AML-193 (cell line): ENCODE data around the gene CYBB.

ENCODE experiments used
- DNase-seq, 2 experiments: peaks; one replicate each; lab custom pipeline; 2025; lab: John Stamatoyannopoulos, UW

Gene CYBB

GRCh38 chrX:37786624-37787422 is 7.0 kb downstream of the CYBB start:
- no peak for DNase-seq

- DNase-seq = peak; percentile 74 to 80
These were observed 7.6 kb downstream of the CYBB start for GRCh38 chrX:37787423-37787869.

GRCh38 chrX:37796310-37796709 is 16.5 kb downstream of the CYBB start:
- no peak for DNase-seq

- DNase-seq = peak; percentile 67 to 73
These were observed 16.9 kb downstream of the CYBB start for GRCh38 chrX:37796805-37797204.

- DNase-seq = no peak
These were observed 20.1 kb downstream of the CYBB start for GRCh38 chrX:37799936-37800335.

GRCh38 chrX:37800717-37801116 is 20.9 kb downstream of the CYBB start:
- peak; percentile 5 to 12 for DNase-seq

GRCh38 chrX:37802028-37802427 is 22.2 kb downstream of the CYBB start:
- peak; percentile 71 to 75 for DNase-seq

GRCh38 chrX:37803057-37803456 is 23.2 kb downstream of the CYBB start:
- DNase-seq = no peak

- DNase-seq = no peak
These were observed 30.1 kb downstream of the CYBB start for GRCh38 chrX:37809970-37810369.

- no peak for DNase-seq
These were observed 32.3 kb downstream of the CYBB start for GRCh38 chrX:37812110-37812509.

- DNase-seq = no peak
These were observed 33.7 kb downstream of the CYBB start for GRCh38 chrX:37813570-37813969.

GRCh38 chrX:37815366-37815765 is 35.5 kb downstream of the CYBB start:
- peak; percentile 10 to 19 for DNase-seq

GRCh38 chrX:37816766-37817165 is 36.9 kb downstream of the CYBB start:
- no peak for DNase-seq

GRCh38 chrX:37817176-37817575 is 37.3 kb downstream of the CYBB start:
- DNase-seq = no peak

GRCh38 chrX:37817579-37817978 is 37.7 kb downstream of the CYBB start:
- DNase-seq = no peak

- DNase-seq = peak; percentile 2 to 15
These were observed 38.2 kb downstream of the CYBB start for GRCh38 chrX:37818031-37818430.

- no peak for DNase-seq
These were observed 40.8 kb downstream of the CYBB start for GRCh38 chrX:37820646-37821045.

GRCh38 chrX:37824491-37825214 is 44.8 kb downstream of the CYBB start:
- no peak for DNase-seq

- peak; percentile 10 to 30 for DNase-seq
These were observed 45.5 kb downstream of the CYBB start for GRCh38 chrX:37825215-37825842.

- DNase-seq = no peak
These were observed 49.9 kb downstream of the CYBB start for GRCh38 chrX:37829721-37830120.

GRCh38 chrX:37830371-37830770 is 50.5 kb downstream of the CYBB start:
- DNase-seq = no peak

GRCh38 chrX:37834937-37835336 is 55.1 kb downstream of the CYBB start:
- no peak for DNase-seq

GRCh38 chrX:37840931-37841330 is 61.1 kb downstream of the CYBB start:
- DNase-seq = no peak
